Measurements from ENCODE around the gene TANGO2.

Gene TANGO2

GRCh38 chr22:20110359-20110985 is 89.6 kb downstream of the TANGO2 start:
- no peak for DNase-seq

DNA sequence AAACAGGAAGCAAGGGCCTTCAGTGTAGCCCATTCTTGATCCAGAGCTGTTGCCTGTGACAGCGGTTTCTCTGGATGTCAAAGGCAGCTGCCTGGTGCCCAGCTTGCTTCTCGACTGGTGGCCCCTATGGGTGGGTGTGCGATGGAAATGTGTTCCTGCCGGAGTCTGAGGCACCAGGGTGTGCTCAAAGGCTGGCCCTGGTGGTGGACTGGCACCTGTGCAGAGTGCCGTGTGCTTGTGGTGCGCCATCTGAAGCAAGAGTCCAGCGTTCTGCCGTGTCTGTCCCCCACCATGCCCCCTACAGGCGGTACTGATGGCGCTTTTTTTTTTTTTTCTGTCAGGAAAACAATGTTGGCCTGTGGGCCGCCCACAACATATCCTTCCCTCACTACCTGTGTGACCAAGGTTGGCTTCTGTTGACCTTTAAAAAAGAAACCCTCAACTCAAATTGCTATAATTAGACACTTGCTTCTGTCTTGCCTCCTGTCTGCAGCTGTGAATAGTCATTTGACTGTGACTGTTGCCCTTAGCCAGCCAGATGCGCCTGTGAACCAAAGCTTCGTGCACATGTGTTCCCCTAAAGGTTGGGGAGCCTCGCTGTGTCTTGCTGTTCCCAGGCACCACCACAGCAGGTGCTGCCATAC is 90.3 kb downstream of the TANGO2 start:
- peak in 1 of 2 experiments; percentile 46 for DNase-seq

- no peak for DNase-seq
These were observed 91.0 kb downstream of the TANGO2 start for GRCh38 chr22:20111689-20112622.

DNA sequence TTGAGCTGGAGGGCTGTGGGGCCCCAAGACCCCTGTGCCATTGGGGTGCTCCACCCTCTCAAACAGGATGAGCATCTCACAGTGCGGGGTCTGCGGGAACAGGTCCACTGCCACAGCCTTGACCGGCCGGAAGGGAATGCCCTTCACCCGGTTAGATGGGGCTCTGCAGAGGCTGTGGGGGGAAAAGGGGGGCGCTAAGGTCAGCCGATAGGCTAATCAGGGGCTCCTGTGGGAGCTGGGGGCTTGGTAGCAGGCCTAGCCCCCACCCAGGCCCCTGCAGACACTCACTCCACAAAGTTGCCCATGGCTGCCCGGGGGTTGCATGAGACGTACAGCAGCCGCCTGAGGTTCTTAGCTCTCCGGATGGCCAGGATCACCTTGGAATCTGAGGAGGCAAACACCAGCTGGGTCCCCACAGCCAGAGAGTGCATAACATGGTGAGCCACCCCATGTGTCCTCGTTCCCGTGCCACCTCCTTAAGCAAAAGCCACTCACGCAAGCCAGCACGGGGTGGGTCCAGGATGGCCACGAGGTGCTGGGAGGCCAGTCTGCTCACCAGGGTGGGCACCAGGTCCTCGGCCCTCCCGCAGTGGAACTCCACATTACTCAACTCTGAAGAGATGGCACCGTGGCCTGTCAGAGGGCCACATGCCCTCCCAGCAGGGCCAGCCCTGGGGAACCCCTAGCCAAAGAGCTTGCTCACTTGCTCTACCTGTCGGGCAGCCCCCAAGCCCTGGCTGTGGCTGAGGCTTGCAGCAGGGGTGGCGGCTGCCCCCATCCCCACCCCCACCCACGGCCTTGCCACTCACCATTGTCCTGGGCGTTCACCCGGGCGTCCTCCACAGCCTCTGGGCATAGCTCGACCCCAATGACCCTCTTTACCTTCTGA is 92.0 kb downstream of the TANGO2 start:
- DNase-seq, result no peak

- no peak for DNase-seq
These were observed 92.8 kb downstream of the TANGO2 start for GRCh38 chr22:20113551-20114310.

- no peak for DNase-seq
These were observed 93.9 kb downstream of the TANGO2 start for GRCh38 chr22:20114506-20115475.

DNA sequence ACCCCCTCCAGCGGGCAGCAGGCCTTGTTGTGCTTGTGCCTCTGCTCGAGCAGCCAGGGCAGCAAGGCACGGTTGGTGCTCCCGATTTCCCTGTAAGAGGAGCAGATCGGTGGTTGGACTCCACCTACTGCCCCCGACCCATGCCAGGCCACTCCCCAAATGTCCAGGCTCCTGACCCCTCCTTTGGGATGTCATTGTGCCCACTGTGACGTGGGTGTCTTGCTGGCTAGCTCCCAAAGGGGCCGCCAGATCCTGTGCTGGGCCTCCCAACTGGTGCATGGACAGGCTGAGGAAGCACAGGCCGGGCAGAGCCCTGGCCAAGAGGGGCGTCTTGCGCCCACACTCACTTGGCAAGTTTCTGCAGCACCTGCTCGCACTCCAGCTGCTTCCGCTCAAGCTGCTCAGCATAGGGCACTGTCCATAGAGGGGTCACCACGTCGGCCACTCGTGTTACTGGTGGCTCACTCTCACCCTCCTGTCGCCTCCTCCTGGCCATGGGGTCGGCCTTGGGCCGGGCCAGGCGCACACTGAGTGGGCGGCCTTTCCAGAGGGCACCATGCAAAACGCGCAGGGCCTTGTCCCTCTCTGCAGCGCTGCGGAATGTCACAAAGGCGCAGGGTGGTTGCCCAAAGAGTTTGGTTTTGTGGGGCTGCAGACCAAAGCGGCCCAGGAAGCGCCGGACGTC is 94.9 kb downstream of the TANGO2 start, which contains the start of gene RANBP1:
Gene RANBP1 (plus strand): TSS at position 414 of the 685 bp plus-strand sequence. CDS start 81 bp downstream, at position 495.
- no peak for DNase-seq

GRCh38 chr22:20116376-20116950 is 95.6 kb downstream of the TANGO2 start:
- DNase-seq, result no peak
